ENCODE measurements around the gene PTPRM.

GRCh38 chr18:8212896-8213780 lies 646.0 kb downstream of the PTPRM start:
- TF ChIP-seq POLR2AphosphoS5 (IDR thresholded peaks at IDR 0.05) = no peak
- no peak for TF ChIP-seq POLR2A (IDR thresholded peaks at IDR 0.05)

Measured in sigmoid colon (tissue), 4 donors.